Measurements from ENCODE around the gene TXNRD1. TPM values are rescaled to one million over a fixed set of nuclear protein-coding genes. Genes with fewer than 3 reads are reported as not detected.
"Not testable (repeated sequence)": the region's sequence is repeated elsewhere in the genome, so short reads cannot be mapped to it uniquely, and the experiment has no call there.

The TXNRD1 gene
- total RNA-seq, 2 experiments from 2014 or later = 82.7 to 82.8 TPM

- intact Hi-C loops (cut with micrococcal nuclease); H3K4me3 Mint-ChIP-seq; H3K9me3 Mint-ChIP-seq; DNase-seq; H3K4me1 Mint-ChIP-seq (ENCODE audit: low read depth); H3K27ac Mint-ChIP-seq; H3K27me3 Mint-ChIP-seq: not testable (repeated sequence)
- POLR2A ChIA-PET = interaction anchor here (0.6 kb wide), 2 partner anchors 325 to 400 kb away, joined by 4 to 5 read pairs; no protein-coding TSS in a partner anchor
- CTCF ChIA-PET = interaction anchor here (0.7 kb wide), 1 partner anchor 128 kb away, joined by 6 read pairs; no protein-coding TSS in a partner anchor
- peaks cover 43% of the 10 kb centered on the region for H3K36me3 Mint-ChIP-seq
These were observed 112.7 kb downstream of the TXNRD1 start for GRCh38 chr12:104328278-104328677.

DNA sequence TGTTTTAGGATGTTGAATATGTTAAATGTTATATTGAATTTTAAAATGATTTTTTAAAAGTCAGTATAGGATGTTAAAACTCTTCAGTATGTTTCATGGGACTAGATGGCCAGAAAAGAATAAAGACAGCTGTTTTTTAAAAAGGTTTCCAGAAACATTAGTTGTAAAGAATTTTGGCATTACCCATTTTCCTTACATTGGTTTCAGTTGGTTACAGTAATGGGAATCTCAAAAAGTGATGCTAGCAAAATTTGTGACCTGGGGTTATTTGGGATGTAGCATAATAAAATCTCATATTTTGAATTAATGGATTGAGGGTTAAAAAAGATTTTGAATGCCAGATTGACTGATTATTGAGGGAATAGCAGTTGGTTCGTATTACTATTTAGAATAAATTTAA, 113.2 kb downstream of the TXNRD1 start:
- CTCF ChIA-PET = interaction anchor here (0.7 kb wide), 1 partner anchor 129 kb away, joined by 6 read pairs; no protein-coding TSS in a partner anchor
- Mint-ChIP-seq H3K4me1 (ENCODE audit: low read depth) (no peaks in the 10 kb centered on the region), H3K36me3 (peaks cover 45% of the 10 kb centered on the region), H3K4me3 (no peak overlapping the region), H3K9me3 (no peaks in the 10 kb centered on the region), H3K27me3 (no peaks in the 10 kb centered on the region), H3K27ac (no peak overlapping the region)
- POLR2A ChIA-PET = no interaction called here
- no peak for DNase-seq
- intact Hi-C loops (cut with micrococcal nuclease) = no loop called here

DNA sequence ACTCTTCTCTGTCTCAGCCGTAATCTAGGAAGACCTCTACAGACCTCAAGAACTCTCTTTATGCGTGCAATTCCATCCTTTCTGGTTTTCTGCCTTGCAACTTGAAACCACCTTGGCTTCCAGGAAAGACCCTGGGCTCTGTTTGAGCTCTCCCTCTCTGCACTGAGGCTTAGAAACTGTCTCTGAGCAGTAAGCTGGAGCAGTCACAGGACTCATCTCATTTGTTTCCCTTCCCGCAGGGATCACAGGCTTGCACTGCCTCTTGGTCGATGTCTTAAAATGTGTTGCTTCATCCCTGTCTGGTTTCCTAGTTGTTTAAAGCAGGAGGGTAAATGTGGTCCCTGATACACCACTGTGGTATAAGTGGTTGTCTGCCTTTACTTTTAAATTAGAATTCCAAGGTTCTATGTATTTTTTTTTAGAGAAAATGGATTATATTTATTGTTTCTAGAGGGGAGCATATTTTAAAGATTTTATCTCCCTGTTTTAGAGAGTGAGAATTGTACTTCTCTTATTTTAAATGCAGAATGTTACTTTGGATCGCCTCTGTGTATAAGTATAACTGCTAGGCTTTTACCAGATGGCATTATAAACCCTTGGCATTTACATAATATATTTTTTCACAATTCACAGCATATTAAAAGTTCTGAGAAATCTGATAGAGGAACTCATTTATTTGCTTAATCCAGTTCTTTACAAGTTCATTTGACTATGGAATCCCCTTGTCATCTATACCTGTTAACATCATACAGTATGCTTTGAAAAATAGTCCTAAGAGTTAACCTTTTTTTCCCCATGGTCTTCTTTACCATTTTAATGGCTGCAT, 114.3 kb downstream of the TXNRD1 start:
- H3K4me1 Mint-ChIP-seq (ENCODE audit: low read depth) = no peaks in the 10 kb centered on the region
- H3K36me3 Mint-ChIP-seq = peaks cover 41% of the 10 kb centered on the region
- no peaks in the 10 kb centered on the region for H3K27me3 Mint-ChIP-seq
- CTCF ChIA-PET = no interaction called here
- DNase-seq = no peak
- POLR2A ChIA-PET = no interaction called here
- intact Hi-C loops (cut with micrococcal nuclease) = no loop called here
- no peaks in the 10 kb centered on the region for H3K9me3 Mint-ChIP-seq
- no peak overlapping the region for H3K4me3 Mint-ChIP-seq
- no peak overlapping the region for H3K27ac Mint-ChIP-seq

GRCh38 chr12:104331376-104331775, 115.8 kb downstream of the TXNRD1 start:
- Mint-ChIP-seq H3K36me3 (peaks cover 32% of the 10 kb centered on the region), H3K9me3 (no peaks in the 10 kb centered on the region), H3K27me3 (no peaks in the 10 kb centered on the region), H3K4me3 (no peak overlapping the region), H3K4me1 (ENCODE audit: low read depth) (no peaks in the 10 kb centered on the region), H3K27ac (no peak overlapping the region)
- POLR2A ChIA-PET = no interaction called here
- intact Hi-C loops (cut with micrococcal nuclease) = no loop called here
- CTCF ChIA-PET = no interaction called here
- DNase-seq = no peak

- H3K4me1 Mint-ChIP-seq (ENCODE audit: low read depth); H3K27me3 Mint-ChIP-seq; H3K9me3 Mint-ChIP-seq; DNase-seq; POLR2A ChIA-PET; intact Hi-C loops (cut with micrococcal nuclease); CTCF ChIA-PET; H3K27ac Mint-ChIP-seq; H3K4me3 Mint-ChIP-seq: not testable (repeated sequence)
- peaks cover 29% of the 10 kb centered on the region for H3K36me3 Mint-ChIP-seq
These were observed 116.7 kb downstream of the TXNRD1 start for GRCh38 chr12:104332273-104332672.

GRCh38 chr12:104333692-104334255, 118.2 kb downstream of the TXNRD1 start:
- Mint-ChIP-seq H3K9me3 (no peaks in the 10 kb centered on the region), H3K36me3 (peaks cover 25% of the 10 kb centered on the region), H3K4me1 (ENCODE audit: low read depth) (no peaks in the 10 kb centered on the region), H3K4me3 (no peak overlapping the region), H3K27me3 (no peaks in the 10 kb centered on the region), H3K27ac (no peak overlapping the region)
- no peak for DNase-seq
- ChIA-PET CTCF (interaction anchor here (0.6 kb wide), 1 partner anchor 1033 kb away, joined by 3 read pairs; no protein-coding TSS in a partner anchor), POLR2A (no interaction called here)
- intact Hi-C loops (cut with micrococcal nuclease) = no loop called here

GRCh38 chr12:104334581-104334980, 119.0 kb downstream of the TXNRD1 start:
- Mint-ChIP-seq H3K36me3 (peaks cover 27% of the 10 kb centered on the region), H3K4me3 (no peak overlapping the region), H3K4me1 (ENCODE audit: low read depth) (no peaks in the 10 kb centered on the region), H3K9me3 (no peaks in the 10 kb centered on the region), H3K27ac (no peak overlapping the region), H3K27me3 (no peaks in the 10 kb centered on the region)
- DNase-seq = no peak
- CTCF ChIA-PET = no interaction called here
- POLR2A ChIA-PET = no interaction called here
- intact Hi-C loops (cut with micrococcal nuclease) = no loop called here

DNA sequence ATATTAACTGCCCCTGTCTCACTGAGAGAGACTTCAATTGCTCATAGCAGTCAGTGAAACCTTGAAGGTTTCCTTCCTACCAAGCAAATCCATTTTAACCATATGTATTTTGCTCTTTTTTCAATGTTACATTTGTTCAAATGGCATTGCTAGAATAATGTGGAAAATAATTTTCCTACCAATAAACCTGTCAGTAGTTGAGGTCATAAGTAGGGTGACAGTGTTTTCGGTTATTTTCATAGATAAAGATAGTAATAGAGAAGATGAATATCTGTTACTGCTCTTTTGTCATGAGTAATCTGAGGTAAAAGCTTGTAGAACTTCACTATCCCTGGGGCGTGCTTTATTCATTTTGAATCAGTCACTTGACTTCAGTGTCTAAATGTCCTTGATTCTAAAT, 120.5 kb downstream of the TXNRD1 start:
- no peaks in the 10 kb centered on the region for H3K4me1 Mint-ChIP-seq (ENCODE audit: low read depth)
- H3K36me3 Mint-ChIP-seq = peaks cover 38% of the 10 kb centered on the region
- no peak overlapping the region for H3K4me3 Mint-ChIP-seq
- H3K9me3 Mint-ChIP-seq = no peaks in the 10 kb centered on the region
- intact Hi-C loops (cut with micrococcal nuclease) = no loop called here
- POLR2A ChIA-PET = no interaction called here
- CTCF ChIA-PET = no interaction called here
- H3K27me3 Mint-ChIP-seq = no peaks in the 10 kb centered on the region
- H3K27ac Mint-ChIP-seq = no peak overlapping the region
- DNase-seq = no peak

GRCh38 chr12:104337030-104337558, 121.5 kb downstream of the TXNRD1 start:
- Mint-ChIP-seq H3K36me3 (peaks cover 39% of the 10 kb centered on the region), H3K9me3 (no peaks in the 10 kb centered on the region), H3K27me3 (no peaks in the 10 kb centered on the region), H3K4me1 (ENCODE audit: low read depth) (no peaks in the 10 kb centered on the region), H3K4me3 (no peak overlapping the region), H3K27ac (no peak overlapping the region)
- DNase-seq = no peak
- intact Hi-C loops (cut with micrococcal nuclease) = no loop called here
- ChIA-PET CTCF (no interaction called here), POLR2A (interaction anchor here (0.8 kb wide), 1 partner anchor 50 kb away, joined by 5 read pairs; no protein-coding TSS in a partner anchor)

GRCh38 chr12:104339663-104340062, 124.1 kb downstream of the TXNRD1 start:
- Mint-ChIP-seq H3K9me3 (no peaks in the 10 kb centered on the region), H3K4me3 (no peak overlapping the region), H3K4me1 (ENCODE audit: low read depth) (no peaks in the 10 kb centered on the region), H3K27me3 (no peaks in the 10 kb centered on the region), H3K27ac (no peak overlapping the region), H3K36me3 (peaks cover 44% of the 10 kb centered on the region)
- ChIA-PET POLR2A (interaction anchor here (0.9 to 1.2 kb wide), 2 partner anchors 13 to 48 kb away, joined by 3 read pairs; no protein-coding TSS in a partner anchor), CTCF (interaction anchor here (0.9 to 1.0 kb wide), 2 partner anchors 36 to 120 kb away, joined by 3 read pairs; no protein-coding TSS in a partner anchor)
- intact Hi-C loops (cut with micrococcal nuclease) = no loop called here
- no peak for DNase-seq

- no peak for DNase-seq
- peaks cover 43% of the 10 kb centered on the region for H3K36me3 Mint-ChIP-seq
- H3K27ac Mint-ChIP-seq = no peak overlapping the region
- ChIA-PET CTCF (interaction anchor here (0.9 to 1.0 kb wide), 2 partner anchors 36 to 120 kb away, joined by 3 read pairs; no protein-coding TSS in a partner anchor), POLR2A (no interaction called here)
- H3K4me3 Mint-ChIP-seq = no peak overlapping the region
- intact Hi-C loops (cut with micrococcal nuclease) = no loop called here
- H3K4me1 Mint-ChIP-seq (ENCODE audit: low read depth) = no peaks in the 10 kb centered on the region
- no peaks in the 10 kb centered on the region for H3K9me3 Mint-ChIP-seq
- H3K27me3 Mint-ChIP-seq = no peaks in the 10 kb centered on the region
These were observed 124.6 kb downstream of the TXNRD1 start for GRCh38 chr12:104340177-104340576.

DNA sequence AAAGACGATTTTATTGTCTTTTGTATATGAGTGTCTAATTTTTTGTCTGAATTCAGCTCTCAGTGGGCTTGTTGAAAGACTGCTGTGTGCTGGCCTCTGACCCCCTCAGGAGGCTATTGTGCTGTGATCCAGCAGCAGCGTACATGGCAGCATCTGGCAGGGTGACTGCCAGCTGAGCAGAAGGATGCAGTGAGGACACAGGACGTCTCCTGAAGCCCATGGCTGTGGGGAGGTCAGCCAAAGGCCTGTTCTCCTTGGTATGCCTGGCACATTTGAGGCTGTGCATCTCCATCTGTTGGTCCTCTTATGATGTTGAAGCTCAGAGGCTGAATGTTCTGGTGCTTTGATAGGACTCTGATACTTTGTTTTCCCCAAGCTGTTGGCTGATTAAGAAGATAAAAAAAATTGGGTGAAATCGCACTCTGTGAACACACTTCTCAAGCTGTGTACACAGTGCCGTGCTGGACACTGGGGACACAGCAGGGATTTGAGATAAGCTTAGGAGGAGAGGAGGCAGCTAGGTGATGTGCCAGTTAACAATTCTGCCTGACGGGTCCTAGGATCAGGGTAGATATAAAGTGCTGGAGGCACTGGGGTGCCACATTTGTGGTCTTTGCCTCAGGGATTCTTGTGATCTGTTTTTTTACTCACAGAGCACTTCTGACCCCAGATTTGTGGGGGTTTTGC, 125.5 kb downstream of the TXNRD1 start:
- DNase-seq = no peak
- H3K27ac Mint-ChIP-seq = no peak overlapping the region

More for the DNA sequence above, 125.5 kb downstream of the TXNRD1 start:
- intact Hi-C loops (cut with micrococcal nuclease) = no loop called here
- Mint-ChIP-seq H3K36me3 (peaks cover 44% of the 10 kb centered on the region), H3K4me1 (ENCODE audit: low read depth) (no peaks in the 10 kb centered on the region), H3K9me3 (no peaks in the 10 kb centered on the region), H3K4me3 (no peak overlapping the region), H3K27me3 (no peaks in the 10 kb centered on the region)
- ChIA-PET POLR2A (no interaction called here), CTCF (interaction anchor here (0.6 to 1.1 kb wide), 3 partner anchors 41 to 1886 kb away, joined by 3 to 4 read pairs (median 3); no protein-coding TSS in a partner anchor)

All from activated CD4-positive, alpha-beta memory T cell treated with anti-CD3 and anti-CD28 coated beads for 36 hours (primary cell).